ENCODE data around the gene DCX. TPM values are rescaled to one million over a fixed set of nuclear protein-coding genes. Genes with fewer than 3 reads are reported as not detected.

DCX gene
- total RNA-seq, 4 donors from 2014 or later, result 0.04 to 0.26 TPM; not detected in 2

DNA sequence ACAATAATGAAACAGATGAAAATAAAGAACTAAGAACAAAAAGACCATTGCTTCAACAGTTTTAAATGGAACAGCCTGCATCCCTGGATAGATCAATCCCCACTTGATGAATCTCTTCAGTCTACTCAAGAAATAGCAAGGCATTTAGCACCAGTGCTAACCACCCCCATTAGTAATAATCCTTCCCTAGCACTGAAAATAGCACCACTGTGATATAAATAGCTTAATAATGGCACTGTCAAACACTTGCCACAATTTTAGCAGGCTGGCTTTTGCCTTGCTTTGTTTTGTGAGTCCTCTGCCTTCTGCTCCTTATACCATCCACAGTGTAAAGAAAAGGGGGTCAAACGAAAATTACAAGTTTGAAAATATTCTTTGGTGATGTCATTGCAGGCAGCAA lies 17.4 kb downstream of the DCX start:
- Histone ChIP-seq H3K4me3 (no peak overlapping the region), H3K27me3 (no peaks in the 10 kb centered on the region), H3K9me3 (no peaks in the 10 kb centered on the region), H3K4me1 (no peaks in the 10 kb centered on the region), H3K27ac (no peak overlapping the region), H3K36me3 (no peaks in the 10 kb centered on the region)
- intact Hi-C loops (cut with DNase I), result no loop called here
- TF ChIP-seq, protein P1, sequence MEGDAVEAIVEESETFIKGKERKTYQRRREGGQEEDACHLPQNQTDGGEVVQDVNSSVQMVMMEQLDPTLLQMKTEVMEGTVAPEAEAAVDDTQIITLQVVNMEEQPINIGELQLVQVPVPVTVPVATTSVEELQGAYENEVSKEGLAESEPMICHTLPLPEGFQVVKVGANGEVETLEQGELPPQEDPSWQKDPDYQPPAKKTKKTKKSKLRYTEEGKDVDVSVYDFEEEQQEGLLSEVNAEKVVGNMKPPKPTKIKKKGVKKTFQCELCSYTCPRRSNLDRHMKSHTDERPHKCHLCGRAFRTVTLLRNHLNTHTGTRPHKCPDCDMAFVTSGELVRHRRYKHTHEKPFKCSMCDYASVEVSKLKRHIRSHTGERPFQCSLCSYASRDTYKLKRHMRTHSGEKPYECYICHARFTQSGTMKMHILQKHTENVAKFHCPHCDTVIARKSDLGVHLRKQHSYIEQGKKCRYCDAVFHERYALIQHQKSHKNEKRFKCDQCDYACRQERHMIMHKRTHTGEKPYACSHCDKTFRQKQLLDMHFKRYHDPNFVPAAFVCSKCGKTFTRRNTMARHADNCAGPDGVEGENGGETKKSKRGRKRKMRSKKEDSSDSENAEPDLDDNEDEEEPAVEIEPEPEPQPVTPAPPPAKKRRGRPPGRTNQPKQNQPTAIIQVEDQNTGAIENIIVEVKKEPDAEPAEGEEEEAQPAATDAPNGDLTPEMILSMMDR (IDR thresholded peaks at IDR 0.05), result no peak
- no peak for TF ChIP-seq POLR2A (IDR thresholded peaks at IDR 0.05)
- WGBS, 2 donors, result 24 to 33% methylated on average over 1 of the region's 1 CpG
- DNase-seq, result no peak

DNA sequence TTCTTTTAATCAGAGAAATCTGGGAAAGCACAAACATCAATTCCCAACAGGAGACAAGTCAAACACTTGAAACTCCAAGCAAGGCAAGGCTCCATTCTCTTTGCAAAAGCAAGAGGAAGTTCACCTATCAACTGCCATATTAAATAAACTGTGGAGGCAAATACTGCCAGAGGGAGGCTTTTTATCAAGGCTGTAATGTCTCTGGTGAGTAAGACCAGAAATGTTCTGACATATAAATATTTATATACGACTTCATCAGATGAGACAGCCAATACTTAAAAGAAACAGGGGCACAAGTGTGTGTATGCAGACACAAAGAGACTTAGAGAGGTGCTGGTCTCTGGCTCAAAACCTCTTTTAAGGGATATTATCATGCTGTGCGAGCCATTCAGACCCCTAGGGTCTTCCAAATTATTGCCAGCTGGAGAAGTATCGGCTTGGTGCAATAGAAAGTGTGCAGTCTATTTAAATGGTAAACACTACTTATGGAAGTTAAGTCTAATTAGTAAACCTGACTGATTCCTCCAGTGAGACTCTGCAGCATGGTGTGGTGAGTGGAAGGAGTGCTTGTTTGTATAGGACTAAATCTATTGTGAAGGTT lies 24.4 kb downstream of the DCX start:
- Histone ChIP-seq H3K36me3 (no peaks in the 10 kb centered on the region), H3K4me1 (no peaks in the 10 kb centered on the region), H3K27ac (no peak overlapping the region), H3K27me3 (no peaks in the 10 kb centered on the region), H3K9me3 (no peaks in the 10 kb centered on the region), H3K4me3 (no peak overlapping the region)
- 41 to 51% methylated on average over 3 of the region's 3 CpGs for WGBS, 2 donors
- intact Hi-C loops (cut with DNase I), result no loop called here
- TF ChIP-seq, protein P1 (IDR thresholded peaks at IDR 0.05), result no peak
- TF ChIP-seq POLR2A (IDR thresholded peaks at IDR 0.05), result no peak
- no peak for DNase-seq

DNA sequence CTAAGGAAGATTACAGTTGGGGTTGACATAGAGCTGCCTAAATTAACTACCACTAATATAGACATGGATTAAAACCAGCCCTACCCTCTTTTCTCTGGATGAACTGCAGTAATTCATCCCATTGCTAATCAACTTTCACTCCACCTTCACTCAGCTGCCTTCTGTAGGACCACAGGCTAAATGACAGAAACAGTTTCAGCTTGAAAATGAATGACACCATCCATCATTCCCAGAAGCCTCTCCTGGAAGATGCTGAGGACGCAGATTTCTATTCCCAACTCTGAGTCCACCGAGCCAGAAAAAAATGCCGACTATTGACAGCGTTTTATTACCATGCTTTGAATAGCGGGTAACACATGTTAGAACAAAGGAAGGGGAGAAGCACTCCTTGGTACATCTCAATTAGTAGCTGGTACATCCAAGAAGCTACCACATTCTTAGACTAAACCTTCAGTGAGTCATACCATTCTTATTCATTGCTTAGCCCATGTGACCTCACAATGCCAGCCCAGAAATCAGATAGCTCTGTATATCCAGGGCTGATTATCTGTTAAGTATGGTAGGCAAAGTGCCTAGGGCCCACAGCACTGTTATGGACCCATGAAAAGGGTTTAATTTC lies 25.3 kb downstream of the DCX start:
- Histone ChIP-seq H3K36me3 (no peaks in the 10 kb centered on the region), H3K4me3 (no peak overlapping the region), H3K4me1 (no peaks in the 10 kb centered on the region), H3K27ac (no peak overlapping the region), H3K9me3 (no peaks in the 10 kb centered on the region), H3K27me3 (no peaks in the 10 kb centered on the region)
- TF ChIP-seq POLR2A (IDR thresholded peaks at IDR 0.05), result no peak
- TF ChIP-seq, protein P1 (IDR thresholded peaks at IDR 0.05), result no peak
- WGBS, 2 donors, result 81% methylated on average over 5 of the region's 5 CpGs; no CpG with 5 or more reads in 1 of the 2 donors
- intact Hi-C loops (cut with DNase I), result no loop called here
- no peak for DNase-seq

DNA sequence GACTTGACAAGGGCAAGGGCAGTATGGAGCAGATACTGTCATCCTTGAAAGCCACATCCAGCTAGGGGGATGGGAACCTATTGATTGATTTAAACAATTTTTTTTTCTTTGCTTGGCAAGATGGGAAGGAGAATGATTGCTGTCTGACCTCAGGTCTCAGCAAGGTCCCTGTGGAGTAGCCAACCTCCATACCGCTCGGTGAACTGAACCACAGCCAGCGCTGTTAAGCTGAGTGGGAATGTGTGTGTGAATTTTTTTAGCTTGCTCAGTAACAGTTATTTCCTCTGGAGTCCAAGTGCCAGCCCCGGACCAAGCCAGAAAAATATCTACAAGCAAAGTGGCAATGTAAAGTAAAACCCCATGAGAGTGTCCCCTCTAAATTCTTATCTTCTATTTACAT lies 25.9 kb downstream of the DCX start:
- no peak overlapping the region for H3K27ac ChIP-seq
- TF ChIP-seq, protein P1 (IDR thresholded peaks at IDR 0.05), result no peak
- TF ChIP-seq POLR2A (IDR thresholded peaks at IDR 0.05), result no peak
- intact Hi-C loops (cut with DNase I), result no loop called here
- WGBS, 2 donors, result 75% methylated on average over 4 of the region's 4 CpGs; no CpG with 5 or more reads in 1 of the 2 donors
- H3K4me1 ChIP-seq, result no peaks in the 10 kb centered on the region
- H3K36me3 ChIP-seq, result no peaks in the 10 kb centered on the region
- no peak for DNase-seq
- no peak overlapping the region for H3K4me3 ChIP-seq
- H3K9me3 ChIP-seq, result no peaks in the 10 kb centered on the region
- H3K27me3 ChIP-seq, result no peaks in the 10 kb centered on the region

DNA sequence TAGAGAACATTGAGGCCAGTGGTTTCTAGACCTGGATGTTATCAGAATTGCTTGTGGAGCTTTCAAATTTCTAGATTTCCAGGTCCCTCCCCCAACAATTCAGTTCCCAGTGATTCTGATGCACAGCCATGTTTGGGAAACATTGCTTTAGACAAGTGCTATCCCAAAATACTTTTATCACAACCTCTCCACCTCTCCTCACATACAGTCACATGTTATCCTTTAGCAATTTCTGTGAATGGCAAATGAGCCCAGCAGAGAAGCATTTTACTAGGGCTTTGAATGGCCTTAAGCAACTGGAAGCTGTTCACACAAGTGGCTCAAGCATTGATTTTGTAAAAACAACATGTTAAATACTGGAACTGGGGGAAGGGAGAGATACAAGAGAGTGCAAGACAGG lies 29.7 kb downstream of the DCX start:
- H3K36me3 ChIP-seq, result no peaks in the 10 kb centered on the region
- H3K9me3 ChIP-seq, result no peaks in the 10 kb centered on the region
- no peaks in the 10 kb centered on the region for H3K27me3 ChIP-seq
- H3K4me1 ChIP-seq, result no peaks in the 10 kb centered on the region
- intact Hi-C loops (cut with DNase I), result no loop called here
- no peak for DNase-seq
- TF ChIP-seq, protein P1 (IDR thresholded peaks at IDR 0.05), result no peak
- TF ChIP-seq POLR2A (IDR thresholded peaks at IDR 0.05), result no peak
- H3K4me3 ChIP-seq, result no peak overlapping the region
- no peak overlapping the region for H3K27ac ChIP-seq
